ENCODE results near the gene TNKS1BP1.

DNA sequence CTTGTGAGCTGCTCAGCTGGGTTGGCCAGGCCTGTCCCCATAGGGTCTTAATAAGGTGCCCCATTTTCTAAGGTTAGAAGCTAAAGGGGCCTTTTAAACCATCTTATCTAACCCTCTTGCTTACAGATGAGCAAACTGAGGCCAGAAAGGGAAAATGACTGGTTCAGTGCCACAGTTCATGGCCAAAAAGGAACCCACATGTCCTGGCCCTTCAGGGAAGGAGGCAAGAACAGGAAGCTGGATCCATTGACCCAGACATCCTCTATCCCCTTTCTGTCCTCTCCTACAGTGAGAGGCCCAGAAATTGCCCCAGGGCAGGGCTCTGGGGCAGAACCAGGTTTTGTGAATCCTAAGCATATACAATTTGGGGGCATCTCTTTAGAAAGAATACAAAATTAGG lies 46.2 kb upstream of the TNKS1BP1 start:
- no peak for TF ChIP-seq PHF8 (conservative IDR thresholded peaks at IDR 0.05; ENCODE audit: low read depth, low read length)
- TF ChIP-seq, protein P1, sequence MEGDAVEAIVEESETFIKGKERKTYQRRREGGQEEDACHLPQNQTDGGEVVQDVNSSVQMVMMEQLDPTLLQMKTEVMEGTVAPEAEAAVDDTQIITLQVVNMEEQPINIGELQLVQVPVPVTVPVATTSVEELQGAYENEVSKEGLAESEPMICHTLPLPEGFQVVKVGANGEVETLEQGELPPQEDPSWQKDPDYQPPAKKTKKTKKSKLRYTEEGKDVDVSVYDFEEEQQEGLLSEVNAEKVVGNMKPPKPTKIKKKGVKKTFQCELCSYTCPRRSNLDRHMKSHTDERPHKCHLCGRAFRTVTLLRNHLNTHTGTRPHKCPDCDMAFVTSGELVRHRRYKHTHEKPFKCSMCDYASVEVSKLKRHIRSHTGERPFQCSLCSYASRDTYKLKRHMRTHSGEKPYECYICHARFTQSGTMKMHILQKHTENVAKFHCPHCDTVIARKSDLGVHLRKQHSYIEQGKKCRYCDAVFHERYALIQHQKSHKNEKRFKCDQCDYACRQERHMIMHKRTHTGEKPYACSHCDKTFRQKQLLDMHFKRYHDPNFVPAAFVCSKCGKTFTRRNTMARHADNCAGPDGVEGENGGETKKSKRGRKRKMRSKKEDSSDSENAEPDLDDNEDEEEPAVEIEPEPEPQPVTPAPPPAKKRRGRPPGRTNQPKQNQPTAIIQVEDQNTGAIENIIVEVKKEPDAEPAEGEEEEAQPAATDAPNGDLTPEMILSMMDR (IDR thresholded peaks at IDR 0.05; ENCODE audit: control extremely low read depth in 1 of 3, insufficient read depth in 1 of 3, low read depth in 1 of 3, low read length in 3 of 3), result no peak
- TF ChIP-seq EGR1 (IDR thresholded peaks at IDR 0.05; ENCODE audit: borderline replicate concordance, low read depth, low read length), result no peak
- TF ChIP-seq POLR2AphosphoS5 (IDR thresholded peaks at IDR 0.05; ENCODE audit: low read depth, low read length), result no peak
